ENCODE results near the gene F2R. TPM values are rescaled to one million over a fixed set of nuclear protein-coding genes. Genes with fewer than 3 reads are reported as not detected.

F2R gene
- total RNA-seq, 1 experiment from 2014 or later: 3.6 TPM

- Histone ChIP-seq H3K79me2 (ENCODE audit: low read depth) (no peaks in the 10 kb centered on the region), H3K27me3 (ENCODE audit: insufficient read depth, low read depth) (no peaks in the 10 kb centered on the region), H3K4me2 (peak overlapping the region; percentile 99), H3K27ac (no peak overlapping the region), H2AFZ (peak overlapping the region; percentile 97), H3K4me3 (peak overlapping the region; percentile 87), H3F3A (ENCODE audit: insufficient read depth, low read depth) (no peaks in the 10 kb centered on the region), H3K9me3 (ENCODE audit: insufficient read depth, low read depth) (no peaks in the 10 kb centered on the region), H3K4me1 (replicated peaks; ENCODE audit: insufficient read depth) (no peaks in the 10 kb centered on the region; the same call in 1 of the 2 replicates), H3K9me2 (ENCODE audit: insufficient read depth) (no peaks in the 10 kb centered on the region), H3K36me3 (ENCODE audit: low read depth) (no peaks in the 10 kb centered on the region), H4K20me1 (ENCODE audit: insufficient read depth) (no peaks in the 10 kb centered on the region)
- POLR2A ChIA-PET (ENCODE audit: unreplicated experiment): no interaction called here
- BruUV-seq (replicated peaks): no TSS peak
- intact Hi-C loops (cut with micrococcal nuclease; ENCODE audit: unreplicated experiment): loop anchor here (10.0 kb wide), 1 partner anchor 149 kb away; no protein-coding TSS in a partner anchor
- CTCF ChIA-PET: interaction anchor here (0.6 to 0.7 kb wide), 2 partner anchors 26 to 452 kb away, joined by 3 to 9 read pairs; no protein-coding TSS in a partner anchor
- no peak for TF ChIP-seq EZH2 (IDR thresholded peaks at IDR 0.05; ENCODE audit: low read depth)
- no peak for TF ChIP-seq CTCF (conservative IDR thresholded peaks at IDR 0.05)
- DNase-seq: no peak
Measured at GRCh38 chr5:76715486-76715735, 515 bp upstream of the F2R start.

DNA sequence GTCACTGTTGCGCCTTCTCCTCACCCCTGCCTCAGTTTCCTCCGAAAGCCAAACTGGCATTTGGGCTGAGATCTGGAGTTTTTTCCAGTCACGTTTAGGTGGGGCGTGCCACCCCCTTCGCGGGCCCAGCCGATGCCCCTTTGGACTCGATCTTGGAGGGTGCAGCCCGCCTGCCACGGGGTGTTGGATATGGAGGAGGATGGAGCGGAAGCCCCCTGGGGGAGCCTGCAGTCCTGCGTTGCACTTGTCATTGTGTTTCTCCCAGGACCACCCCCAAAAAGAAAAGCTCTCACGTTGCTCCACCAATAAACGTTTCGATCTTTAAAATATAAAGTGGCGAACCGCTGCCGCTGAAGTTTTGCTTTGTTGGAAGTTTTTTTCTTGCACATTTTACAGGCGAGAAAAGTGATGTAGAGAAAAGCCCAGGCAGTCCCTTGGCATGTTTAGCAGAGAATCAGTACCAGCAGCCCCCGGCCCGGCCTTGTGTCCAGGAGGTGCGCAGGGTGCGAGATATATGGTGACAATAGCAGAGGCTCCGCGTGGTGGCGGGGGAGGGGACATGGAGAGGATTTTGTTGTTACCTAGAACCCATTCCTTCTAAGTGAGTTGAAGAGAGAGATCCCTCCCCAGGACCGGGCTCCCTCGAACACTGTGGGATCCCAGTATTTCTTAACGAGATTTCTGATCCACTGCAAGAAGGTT, 681 bp downstream of the F2R start:
- Histone ChIP-seq H3K9me2 (ENCODE audit: insufficient read depth) (no peaks in the 10 kb centered on the region), H3F3A (ENCODE audit: insufficient read depth, low read depth) (no peaks in the 10 kb centered on the region), H3K4me2 (peak overlapping the region; percentile 99), H3K4me1 (replicated peaks; ENCODE audit: insufficient read depth) (no peaks in the 10 kb centered on the region; the same call in 1 of the 2 replicates), H3K27me3 (ENCODE audit: insufficient read depth, low read depth) (no peaks in the 10 kb centered on the region), H2AFZ (peak overlapping the region; percentile 97), H3K27ac (no peak overlapping the region), H3K9me3 (ENCODE audit: insufficient read depth, low read depth) (no peaks in the 10 kb centered on the region), H3K36me3 (ENCODE audit: low read depth) (no peaks in the 10 kb centered on the region), H3K79me2 (ENCODE audit: low read depth) (no peaks in the 10 kb centered on the region), H3K4me3 (peak overlapping the region; percentile 87), H4K20me1 (ENCODE audit: insufficient read depth) (no peaks in the 10 kb centered on the region)
- ChIA-PET POLR2A (ENCODE audit: unreplicated experiment) (no interaction called here), CTCF (no interaction called here)
- DNase-seq: no peak
- intact Hi-C loops (cut with micrococcal nuclease; ENCODE audit: unreplicated experiment): loop anchor here (1.0 to 10.0 kb wide), 2 partner anchors 58 to 148 kb away; no protein-coding TSS in a partner anchor
- TF ChIP-seq EZH2 (IDR thresholded peaks at IDR 0.05; ENCODE audit: low read depth): no peak
- BruUV-seq (replicated peaks): TSS peak; percentile 31

- TF ChIP-seq EZH2 (IDR thresholded peaks at IDR 0.05; ENCODE audit: low read depth) (no peak), CTCF (conservative IDR thresholded peaks at IDR 0.05) (no peak)
- DNase-seq: no peak
- no peaks in the 10 kb centered on the region for H3K36me3 ChIP-seq (ENCODE audit: low read depth)
- H3F3A ChIP-seq (ENCODE audit: insufficient read depth, low read depth): no peaks in the 10 kb centered on the region
- no peaks in the 10 kb centered on the region for H4K20me1 ChIP-seq (ENCODE audit: insufficient read depth)
- H3K4me1 ChIP-seq (replicated peaks; ENCODE audit: insufficient read depth): no peaks in the 10 kb centered on the region; the same call in 1 of the 2 replicates
- BruUV-seq (replicated peaks): no TSS peak
- intact Hi-C loops (cut with micrococcal nuclease; ENCODE audit: unreplicated experiment): loop anchor here (10.0 kb wide), 1 partner anchor 147 kb away; no protein-coding TSS in a partner anchor
- ChIA-PET POLR2A (ENCODE audit: unreplicated experiment) (no interaction called here), CTCF (interaction anchor here (0.6 kb wide), 1 partner anchor 116 kb away, joined by 3 read pairs; no protein-coding TSS in a partner anchor)
- H3K27me3 ChIP-seq (ENCODE audit: insufficient read depth, low read depth): no peaks in the 10 kb centered on the region
- H3K4me3 ChIP-seq: no peak overlapping the region
- peak overlapping the region; percentile 99; the same call in 1 of the 2 replicates for H3K4me2 ChIP-seq
- H2AFZ ChIP-seq: no peak overlapping the region
- H3K79me2 ChIP-seq (ENCODE audit: low read depth): no peaks in the 10 kb centered on the region
- no peaks in the 10 kb centered on the region for H3K9me3 ChIP-seq (ENCODE audit: insufficient read depth, low read depth)
- H3K9me2 ChIP-seq (ENCODE audit: insufficient read depth): no peaks in the 10 kb centered on the region
- no peak overlapping the region for H3K27ac ChIP-seq
Measured at GRCh38 chr5:76717222-76718083, 1.5 kb downstream of the F2R start.

Data from PC-9 (cell line).